HG03558 (cell line): ENCODE data around the gene NRXN3.
A peak's percentile ranks its signal among the peaks of the same experiment; 100 is the strongest.

Experiments
- ATAC-seq: cut with Tn5 transposase; IDR thresholded peaks from one replicate; pipeline ENCODE4 v1.9.1; 2021; ENCODE audit warnings: moderate number of reproducible peaks; ENCODE audit not compliant: unreplicated experiment; ENCODE audit errors: extremely low read depth

NRXN3 gene

DNA sequence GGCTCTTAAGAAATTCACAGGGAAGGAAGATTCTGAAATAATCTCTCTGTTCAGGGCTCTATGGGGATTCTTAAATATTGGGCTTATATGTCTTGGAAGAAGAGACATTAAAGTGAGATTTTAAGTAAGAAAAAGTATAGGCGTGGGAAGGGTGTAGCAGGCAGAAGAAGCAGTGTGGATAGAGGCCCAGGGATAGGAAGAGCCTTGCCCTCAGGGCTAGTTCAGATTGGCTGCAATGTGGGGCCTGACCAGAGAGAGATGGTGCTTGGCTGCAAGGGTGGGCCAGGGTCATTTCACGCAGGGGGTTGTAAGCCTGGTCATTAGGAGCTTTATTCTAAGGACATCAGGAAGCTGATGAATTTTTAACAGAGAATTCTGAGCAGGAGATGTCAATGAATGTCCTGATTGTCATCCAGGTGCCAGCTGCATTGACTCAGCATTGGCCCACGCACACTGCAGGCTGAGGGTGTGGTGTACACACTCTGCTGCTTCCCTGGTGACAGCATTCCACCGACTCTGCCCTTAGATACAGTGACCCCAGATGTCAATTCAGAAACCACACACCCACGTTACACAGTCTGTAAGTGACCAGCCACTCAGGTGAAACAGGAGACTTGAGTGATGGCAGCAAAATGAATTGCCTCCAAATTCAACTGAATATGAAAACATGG, 582.5 kb downstream of the NRXN3 start:
- no peak for ATAC-seq

DNA sequence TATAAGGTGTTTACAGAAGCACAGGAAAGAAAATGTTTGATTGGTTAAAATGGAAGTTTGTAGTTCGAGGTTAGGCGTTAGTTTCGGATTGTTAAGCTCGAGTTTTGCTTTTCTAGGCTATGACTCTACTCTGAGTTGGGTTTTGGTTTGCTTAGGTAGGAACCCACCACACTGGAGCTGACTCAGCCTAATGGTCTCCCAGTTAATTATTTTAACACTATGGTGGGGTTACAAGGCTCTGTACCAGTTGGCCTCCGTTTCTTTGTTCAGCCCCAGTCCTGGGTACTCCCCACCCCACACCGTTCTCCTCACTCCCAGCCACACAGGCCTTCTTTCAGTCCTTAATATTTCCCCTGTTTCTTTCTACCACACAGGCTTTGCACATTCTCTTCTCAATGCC, 583.9 kb downstream of the NRXN3 start:
- no peak for ATAC-seq

DNA sequence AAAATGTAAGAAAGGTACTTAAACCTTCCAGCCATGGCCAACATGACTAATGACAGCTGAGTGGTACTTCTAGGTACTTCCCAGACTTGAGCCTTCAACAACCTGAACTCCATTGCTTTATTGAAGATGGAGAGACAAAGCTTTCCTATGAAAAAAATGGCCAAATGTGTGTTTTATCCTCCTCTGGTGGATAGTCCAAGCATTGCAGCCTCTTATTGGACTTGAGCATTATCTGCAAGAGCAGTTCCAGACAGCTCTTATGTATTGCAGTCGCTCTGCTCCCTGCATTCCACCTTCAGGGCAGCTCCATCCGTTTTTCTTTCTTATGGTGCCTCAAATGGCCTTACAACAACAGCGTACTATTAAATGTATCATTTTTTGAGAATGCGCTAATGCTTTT, 588.2 kb downstream of the NRXN3 start:
- ATAC-seq = peak; percentile 75

DNA sequence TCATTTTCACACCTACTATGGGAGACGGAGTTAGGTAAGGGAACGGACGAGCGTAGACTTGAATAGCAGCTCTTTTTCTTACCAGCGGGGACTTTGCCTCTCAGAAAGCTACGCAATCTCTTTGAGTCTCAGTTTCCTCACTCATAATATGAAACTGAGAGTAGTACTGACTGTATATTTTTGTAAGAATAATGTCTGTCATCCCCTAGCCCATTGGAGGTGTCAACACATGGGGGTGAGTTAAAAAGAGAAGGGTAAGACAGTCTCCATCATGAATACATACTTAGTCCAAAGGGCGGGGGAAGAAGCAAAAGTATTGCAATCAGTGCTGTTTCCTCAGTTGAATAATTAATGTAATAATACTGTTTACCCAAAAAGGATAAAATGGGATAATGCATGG, 592.2 kb downstream of the NRXN3 start:
- no peak for ATAC-seq

DNA sequence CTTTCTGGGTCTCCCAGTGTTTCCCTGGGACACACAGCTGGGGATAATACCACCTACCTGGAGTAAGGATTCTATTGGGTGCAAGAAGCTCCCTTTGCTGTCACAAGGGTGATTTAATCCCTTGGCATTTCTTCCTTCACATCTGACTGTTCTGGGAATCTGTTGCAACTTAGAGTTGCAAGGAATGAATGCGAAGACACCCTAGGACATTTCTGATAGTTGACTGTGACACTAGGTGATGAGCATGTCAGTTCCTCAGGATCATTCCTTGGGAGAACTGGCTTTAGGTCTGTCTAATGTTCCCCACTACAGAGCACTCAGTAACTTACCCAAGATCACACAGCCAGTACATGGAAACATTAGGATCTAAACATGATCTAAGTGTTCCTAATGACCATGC, 593.6 kb downstream of the NRXN3 start:
- no peak for ATAC-seq

DNA sequence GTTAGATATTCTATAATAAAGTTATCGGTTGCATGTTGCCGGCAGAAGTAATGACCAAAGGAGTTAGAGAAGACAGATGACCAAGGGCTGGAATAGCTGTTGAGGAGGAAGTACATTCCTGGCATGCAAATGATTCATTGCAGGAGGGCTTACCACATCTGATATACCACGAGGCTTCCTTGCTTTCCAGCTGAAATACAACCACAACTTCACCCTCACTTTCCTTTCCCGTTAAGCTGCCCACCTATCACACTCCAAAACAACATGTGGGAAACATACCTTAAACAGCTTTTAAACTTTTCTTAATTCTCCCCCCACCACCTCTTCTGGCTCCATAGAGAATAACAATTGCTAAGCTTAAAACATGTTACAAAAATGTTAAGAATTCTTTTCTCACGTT, 594.1 kb downstream of the NRXN3 start:
- no peak for ATAC-seq

DNA sequence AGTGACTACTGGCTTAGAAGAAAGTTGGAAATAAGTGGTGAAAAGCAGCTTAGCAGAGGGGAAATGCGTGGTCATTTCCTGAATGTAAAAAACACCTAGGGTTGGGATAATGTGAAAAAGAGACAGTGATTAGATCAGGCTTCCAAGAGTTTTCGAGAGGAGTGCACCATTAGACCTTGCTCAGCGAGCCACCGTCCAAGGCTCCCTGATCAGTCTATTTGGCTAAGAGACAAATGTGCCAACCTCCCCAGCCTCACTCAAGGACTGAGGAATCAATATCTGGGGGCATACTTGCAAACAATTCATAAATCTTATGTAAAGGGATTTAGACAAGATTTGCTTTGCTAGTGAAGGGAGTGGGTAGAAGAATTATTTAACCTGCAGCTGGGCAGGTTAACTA, 594.5 kb downstream of the NRXN3 start:
- ATAC-seq = no peak

DNA sequence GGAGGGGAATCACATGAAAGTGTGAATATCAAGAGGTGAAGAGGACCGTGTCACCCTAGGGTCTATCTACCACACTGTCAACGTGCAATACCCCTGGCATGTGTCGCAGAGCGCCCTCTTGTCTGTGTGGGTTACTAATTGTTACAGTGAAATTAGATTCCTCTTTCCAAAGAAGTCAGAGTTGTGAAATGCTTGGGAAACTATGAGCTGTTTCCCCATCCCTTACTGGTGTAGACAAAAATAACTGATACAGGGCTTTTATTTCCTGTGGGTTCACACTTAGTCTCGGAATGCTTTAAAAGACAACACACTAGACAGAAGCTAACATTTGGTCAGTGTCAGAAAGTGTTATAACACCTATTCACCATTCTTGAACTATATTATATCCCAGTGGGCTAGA, 597.3 kb downstream of the NRXN3 start:
- no peak for ATAC-seq

DNA sequence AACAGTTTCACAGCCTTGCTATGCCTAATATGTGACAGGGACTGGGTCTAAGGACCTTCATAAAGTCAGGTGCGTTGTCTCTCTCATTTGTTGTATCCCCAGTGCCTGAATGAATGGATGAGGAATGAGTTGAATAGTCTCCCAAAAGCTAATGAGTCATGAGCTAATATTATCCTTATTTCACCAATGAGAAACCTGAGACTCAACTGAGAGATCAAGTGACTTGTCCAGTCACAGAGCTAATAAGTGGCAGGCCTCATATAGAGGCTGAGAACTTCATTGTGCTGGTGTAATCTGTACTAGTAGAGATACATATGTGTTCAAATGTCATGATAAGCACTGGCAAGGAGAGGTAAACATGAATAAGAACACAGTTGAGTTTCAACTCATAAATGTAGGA, 612.4 kb downstream of the NRXN3 start:
- ATAC-seq = no peak

DNA sequence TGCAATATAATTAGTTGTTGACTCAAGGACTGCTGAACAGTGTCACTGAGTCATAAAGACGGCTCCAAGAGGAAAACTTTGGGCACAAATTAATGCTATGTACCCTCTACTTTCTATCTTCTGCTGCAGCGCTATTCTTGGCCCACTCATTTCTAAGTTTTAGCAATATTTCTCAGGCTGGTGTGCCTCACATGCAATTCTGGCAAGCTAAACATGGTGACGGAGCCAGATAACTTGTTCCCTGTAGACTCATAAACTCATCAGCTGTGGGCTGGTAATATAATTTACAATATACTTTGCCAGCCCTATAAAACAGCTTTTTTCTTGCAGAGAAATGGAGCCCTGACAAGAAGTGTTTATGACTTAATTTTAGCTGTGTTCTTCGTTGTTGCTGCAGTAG, 615.1 kb downstream of the NRXN3 start:
- ATAC-seq = no peak

DNA sequence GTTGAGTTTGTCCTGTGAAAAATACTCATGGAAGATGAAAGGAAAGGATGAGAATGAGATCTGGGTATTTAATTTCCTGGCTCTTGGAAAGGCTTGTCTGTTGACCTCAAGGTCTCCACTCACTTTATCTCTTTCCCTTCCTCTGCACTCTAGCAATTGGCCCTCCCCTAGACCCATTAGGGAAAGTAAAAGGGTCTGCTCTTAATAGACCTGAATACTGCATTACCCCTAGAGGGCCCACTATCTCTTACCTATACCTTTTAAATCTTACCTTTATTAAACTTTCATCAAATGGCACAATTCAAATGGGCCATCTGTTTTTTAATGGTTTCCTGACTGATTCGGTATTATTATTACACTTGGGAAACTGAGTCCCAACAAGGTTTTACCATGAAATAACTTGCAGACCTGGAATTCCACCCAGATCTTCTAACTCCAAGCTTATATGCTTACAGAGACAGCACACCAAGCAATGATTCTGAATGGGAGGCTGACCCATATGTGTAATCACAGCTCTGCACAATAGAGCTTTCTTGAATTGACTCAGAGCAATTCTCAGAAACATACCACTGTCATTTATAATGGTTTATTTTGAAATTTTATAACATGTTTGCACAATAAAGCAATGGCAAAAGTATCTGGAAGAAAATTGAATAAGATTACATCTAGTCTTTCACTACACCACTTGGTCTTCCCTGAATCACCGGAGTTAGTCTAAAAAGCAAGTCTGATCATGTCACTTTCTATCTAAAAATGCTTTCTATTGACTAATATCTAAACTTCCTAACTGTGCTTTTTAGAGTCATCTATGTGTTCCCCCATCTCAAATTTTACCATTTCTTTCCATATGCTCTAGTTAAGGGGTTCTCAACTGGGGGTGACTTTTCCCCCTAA, 618.5 kb downstream of the NRXN3 start:
- ATAC-seq = no peak

DNA sequence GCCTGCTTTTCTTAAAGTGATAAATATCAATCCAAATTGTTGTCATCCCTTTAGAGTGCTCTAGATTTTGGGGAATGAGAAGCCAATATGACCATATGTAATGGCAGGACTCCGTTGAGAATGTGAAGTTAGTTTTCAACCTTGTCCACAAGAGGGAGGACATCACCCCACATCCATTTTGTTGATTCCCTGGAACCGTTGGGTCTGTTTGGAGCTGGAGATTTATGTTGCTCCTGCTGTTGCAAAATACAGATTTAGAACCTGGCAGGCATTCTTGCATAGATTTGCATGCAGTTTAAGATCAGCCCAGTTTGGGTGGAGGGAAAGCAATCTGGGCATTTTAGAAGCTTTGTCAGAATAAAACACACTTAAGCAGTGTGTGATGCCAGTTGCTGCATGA, 620.1 kb downstream of the NRXN3 start:
- ATAC-seq = no peak

DNA sequence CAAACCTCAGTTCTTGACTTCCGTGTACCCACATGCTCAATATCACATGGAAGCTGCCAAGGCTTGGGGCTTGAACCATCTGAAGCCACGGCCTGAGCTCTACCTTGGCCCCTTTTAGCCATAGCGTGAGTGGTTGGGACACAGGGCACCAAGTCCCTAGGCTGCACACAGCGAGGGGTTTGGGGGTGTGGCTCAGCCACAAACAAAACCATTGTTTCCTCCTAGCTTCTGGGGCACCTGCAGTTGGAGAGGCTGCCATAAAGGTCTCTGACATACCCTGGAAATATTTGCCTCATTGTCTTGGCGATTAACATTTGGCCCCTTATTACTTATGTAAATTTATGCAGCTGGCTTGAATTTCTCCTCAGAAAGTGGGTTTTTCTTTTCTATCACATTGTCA, 628.6 kb downstream of the NRXN3 start:
- ATAC-seq = no peak

DNA sequence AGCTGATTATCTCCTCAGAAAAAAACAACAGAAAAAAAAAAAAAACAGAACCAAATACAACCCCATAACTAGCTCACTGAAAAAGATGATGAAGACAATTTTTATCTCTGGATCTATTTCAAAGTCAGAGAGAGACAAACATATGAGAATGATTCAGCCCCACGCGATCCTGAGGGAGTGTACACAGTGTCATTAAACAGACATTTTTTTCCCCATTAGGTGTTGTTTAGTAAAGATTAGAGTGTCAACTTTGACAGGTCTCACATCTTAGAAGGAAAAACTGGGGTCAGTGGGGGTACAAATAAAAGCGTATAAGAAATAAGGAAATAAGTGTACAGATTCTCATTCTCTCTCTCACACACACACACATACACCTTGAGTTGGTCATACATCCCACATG, 635.4 kb downstream of the NRXN3 start:
- no peak for ATAC-seq

DNA sequence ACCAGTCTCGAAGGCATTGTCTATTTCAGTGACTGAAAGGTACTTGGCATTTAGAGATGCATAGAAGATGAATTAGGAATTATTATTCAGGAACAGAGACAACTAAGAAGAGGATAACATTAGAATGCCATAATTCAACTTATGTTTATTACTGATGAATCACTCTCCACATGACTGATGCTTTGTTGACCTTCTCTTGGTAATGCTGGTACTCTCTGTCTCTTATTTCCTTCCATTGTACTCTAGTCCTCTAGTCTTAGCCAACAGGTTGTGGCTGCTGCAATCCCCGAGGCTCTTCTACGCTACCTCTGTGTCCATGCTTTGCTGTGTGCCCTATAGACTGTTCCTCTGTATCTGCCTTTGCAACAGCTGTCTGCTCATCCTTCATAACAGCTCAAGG, 652.9 kb downstream of the NRXN3 start:
- no peak for ATAC-seq

DNA sequence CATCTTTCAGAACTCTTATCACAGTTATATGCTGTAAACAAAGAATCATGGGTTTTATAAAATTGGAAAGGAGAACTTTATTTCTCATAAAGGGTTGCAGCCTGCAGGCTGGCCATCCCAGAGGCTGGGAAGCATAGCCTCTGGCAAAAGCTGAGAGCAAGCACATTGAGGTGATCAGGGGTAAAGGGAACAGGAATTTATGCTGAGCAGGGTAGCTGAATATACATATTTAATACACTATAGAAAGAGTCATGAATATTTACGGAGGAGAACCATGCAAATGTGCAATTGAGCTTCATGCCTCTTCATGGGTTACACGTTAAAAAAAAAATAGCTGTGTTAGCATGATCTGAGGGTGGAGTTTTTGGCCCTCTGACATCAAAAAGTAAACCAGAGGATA, 653.3 kb downstream of the NRXN3 start:
- no peak for ATAC-seq

DNA sequence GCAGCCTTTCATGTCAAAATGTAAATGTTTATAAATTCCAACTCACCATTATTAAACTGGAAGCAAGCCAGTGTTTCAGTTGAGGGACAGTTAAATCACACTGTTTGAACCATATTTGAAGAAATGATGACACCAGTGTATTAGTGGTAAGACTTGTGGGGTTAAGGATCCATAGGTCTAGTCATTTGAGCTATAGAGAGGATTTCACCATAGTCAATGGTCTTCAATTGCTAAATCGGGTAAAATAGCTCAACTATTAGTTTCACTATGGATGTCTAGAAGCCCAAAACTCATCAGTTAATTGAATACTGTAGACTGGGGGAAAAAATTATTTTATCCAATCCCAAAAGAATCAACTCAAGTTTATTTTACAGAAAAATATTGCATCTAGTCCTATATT, 659.1 kb downstream of the NRXN3 start:
- no peak for ATAC-seq

DNA sequence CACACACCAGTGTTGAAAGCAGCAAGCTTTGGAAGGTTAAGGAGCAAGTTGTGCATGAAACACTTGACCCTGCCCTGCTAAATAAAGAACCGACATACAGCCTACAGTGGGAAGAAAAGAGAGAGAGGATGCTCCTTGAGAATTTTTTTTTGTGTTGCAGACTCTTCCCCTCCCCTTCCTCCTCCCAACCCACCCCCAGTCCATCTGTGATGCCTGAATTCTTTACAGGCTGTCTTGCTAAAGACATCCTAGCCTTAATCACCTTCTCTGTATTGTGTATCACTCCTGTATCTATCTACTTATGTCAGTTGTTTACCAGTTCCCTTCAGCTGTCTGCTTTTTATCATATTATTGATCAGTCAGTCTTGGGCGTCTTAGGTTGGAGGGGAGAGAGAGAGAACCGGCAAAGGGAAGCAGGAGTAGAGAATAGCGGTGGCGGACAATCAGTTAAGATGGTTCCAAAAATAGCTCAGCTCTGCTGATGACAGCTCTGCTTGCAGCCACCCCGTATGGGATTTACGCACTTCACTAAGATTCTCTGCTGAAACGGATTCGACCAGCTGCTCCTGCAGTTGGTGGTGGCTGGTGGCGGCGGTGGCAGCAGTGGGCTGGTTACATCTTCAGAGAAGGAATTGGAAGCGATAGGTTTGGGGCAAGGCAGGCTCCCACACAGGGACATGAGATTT, 664.7 kb downstream of the NRXN3 start:
- no peak for ATAC-seq

DNA sequence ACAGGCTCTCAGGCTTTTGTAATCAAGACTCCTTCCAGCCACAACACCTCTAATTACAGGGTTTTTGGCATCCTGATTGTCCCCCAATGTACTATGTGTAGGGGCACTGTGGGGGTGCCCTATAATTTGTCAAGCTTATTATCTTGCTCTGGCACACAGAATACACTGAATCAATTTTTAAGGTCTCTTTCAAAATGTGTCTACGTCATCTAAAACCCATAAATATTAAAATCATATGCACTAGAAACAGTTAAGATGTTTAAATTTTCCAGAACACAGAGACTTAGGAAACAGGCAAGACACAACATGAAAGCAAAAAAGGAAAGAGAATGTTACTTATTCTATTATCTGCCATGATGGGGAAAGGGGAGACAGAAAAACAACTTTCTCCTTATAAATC, 665.7 kb downstream of the NRXN3 start:
- ATAC-seq = no peak

DNA sequence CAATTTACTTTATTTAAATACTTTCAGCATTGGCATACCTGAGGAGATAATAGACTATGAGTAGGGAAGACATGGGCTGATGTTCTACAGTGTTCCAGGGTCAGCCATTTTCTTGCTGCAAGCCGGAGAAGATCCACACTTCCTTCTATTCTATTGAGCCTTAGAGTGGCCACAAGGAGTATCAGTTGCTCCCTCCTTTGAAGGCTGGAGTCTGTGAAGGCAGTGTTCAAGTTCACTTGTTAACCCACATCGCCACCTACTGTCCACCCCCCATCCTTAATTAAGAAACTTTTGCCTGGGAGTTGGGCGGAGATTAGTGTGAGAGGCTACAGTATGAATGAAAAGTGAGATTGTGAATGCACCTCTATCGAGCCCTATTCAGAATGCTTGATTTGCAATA, 666.6 kb downstream of the NRXN3 start:
- ATAC-seq = peak; percentile 45

DNA sequence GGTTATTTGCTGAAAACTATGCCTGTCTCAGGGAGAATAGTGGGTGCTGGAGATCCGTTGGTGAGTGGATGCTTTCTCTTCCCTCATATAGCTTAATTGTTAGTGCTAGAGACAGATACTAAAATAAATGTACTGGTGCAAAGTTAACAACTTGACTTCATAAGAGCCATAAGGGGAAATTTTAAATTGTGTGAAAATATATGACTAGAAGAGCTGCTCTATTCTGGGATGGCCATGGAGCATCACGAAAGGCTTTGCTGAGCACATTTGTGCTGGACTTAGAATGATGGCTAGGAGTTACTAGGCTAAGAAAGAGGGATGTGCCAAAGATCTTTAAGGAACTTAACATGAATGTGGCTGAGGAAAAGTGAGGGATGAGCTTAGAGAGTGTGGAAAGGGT, 668.8 kb downstream of the NRXN3 start:
- ATAC-seq = no peak
